ENCODE measurements around the gene THSD4.

THSD4 gene

GRCh38 chr15:71603379-71603778, 488.1 kb downstream of the THSD4 start:
- DNase-seq: no peak

GRCh38 chr15:71607383-71607782, 492.1 kb downstream of the THSD4 start:
- no peak for DNase-seq

DNA sequence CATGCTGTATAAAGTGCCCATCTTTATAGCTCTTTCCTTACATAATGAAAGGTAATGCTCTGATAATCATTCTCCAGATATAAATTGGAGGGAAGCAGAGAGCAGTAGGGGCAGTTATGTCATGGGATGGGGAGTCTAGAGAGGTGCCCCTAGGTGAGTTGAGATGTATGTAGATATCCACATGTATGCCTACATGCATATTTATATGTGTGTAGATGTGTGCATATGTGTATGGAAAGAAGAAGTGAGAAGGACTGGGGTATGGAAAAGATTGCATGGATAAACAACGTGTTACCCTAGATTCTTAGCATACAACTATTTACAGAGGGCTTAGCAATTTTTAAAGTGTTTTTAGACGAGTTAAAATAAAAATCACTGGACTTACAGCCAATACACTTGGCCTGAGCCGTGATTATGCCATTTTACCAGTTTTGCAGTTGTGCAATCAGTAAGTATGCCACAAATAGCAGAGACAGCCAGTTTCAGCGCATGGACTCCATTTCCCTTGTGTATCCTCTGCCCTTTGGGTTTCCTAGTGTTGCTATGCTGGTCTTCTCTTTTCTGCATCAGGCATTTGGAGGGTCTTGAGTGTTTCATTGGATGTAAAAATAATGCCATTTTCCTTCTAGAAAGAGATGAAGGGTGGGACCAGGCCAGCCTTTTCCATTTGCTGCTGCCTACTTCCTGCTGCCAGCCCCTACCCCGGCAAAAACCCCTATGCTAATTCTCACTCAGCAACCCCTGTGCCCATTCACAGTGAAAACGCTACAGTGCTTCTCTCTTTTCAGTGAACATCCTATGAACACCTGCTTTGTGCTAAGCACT, 495.7 kb downstream of the THSD4 start:
- no peak for DNase-seq

DNA sequence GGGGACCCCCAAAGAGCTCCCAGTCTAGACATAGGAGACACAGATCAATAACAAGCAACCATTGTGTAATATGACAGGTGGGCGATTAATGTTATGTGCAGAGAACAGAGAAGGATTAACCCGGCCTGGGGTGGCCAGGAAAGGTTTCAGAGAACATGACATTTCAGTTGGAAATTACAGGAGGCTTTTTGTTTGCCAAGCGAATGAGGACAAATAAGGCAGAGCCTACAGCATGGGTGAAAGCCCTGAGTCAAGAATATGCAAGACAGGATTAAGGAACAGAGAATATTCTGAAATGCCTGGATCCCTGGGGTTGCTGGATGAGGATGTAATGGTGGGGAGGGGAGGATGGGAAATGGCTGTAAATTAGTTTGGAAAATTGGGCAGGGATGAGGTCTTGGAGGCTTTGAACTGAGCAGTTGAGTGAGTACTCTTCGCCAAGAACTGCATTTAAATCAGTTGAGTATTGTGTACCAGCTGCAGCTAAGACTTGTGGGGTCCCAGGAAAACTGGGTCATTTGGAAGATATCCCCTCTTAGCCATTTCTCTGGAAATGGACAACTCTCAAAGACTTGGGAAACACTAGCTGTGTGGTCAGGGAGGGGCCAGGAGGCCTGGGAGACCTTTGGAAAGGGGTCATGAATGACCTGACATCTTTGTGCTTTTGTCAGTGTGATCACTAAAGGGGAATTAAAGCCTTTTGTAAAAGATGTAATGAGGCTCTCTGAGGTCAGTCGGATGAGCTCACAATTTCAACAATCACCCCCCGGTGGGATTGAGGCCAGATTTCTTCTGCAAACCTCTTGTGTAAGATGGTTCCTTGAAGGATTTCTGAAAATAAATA, 496.5 kb downstream of the THSD4 start:
- DNase-seq: no peak

DNA sequence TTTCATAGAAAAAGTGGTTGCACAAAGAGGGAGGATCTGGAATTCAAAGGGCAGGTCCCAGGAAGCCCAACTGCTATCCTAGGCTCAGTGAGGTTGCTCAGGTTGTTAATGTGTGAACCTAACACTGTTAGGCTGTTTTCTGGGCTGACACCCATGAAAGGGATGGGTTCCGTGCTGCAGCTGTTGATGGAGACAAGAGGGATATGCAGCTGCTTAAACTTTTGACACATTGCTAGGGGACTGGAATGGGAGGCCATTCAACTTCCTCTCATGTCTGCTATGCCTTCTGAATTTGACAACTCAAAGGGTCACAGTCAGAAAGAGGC, 497.1 kb downstream of the THSD4 start:
- DNase-seq: no peak

GRCh38 chr15:71612869-71613268, 497.6 kb downstream of the THSD4 start:
- no peak for DNase-seq

DNA sequence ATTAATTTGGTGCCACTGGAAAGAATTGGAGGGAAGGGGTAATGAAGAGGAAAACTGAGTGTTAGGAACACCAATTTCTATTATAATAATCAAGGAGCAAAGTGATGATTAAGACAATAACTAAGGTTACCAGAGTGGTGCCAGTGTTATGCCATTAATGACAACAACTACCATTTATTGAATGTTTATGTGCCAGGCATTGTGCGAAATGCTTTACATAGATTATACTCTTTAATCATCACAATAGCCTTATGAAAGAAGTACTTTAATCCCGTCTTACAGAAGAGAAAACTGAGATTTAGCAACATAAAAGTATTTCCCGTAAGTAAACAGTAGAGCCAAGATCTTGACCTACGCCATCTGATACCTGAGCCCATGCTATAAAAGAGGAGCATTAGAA, 507.8 kb downstream of the THSD4 start:
- DNase-seq: no peak

GRCh38 chr15:71626596-71627088, 511.4 kb downstream of the THSD4 start:
- no peak for DNase-seq

- DNase-seq: no peak
Measured at GRCh38 chr15:71627188-71627587, 511.9 kb downstream of the THSD4 start.

DNA sequence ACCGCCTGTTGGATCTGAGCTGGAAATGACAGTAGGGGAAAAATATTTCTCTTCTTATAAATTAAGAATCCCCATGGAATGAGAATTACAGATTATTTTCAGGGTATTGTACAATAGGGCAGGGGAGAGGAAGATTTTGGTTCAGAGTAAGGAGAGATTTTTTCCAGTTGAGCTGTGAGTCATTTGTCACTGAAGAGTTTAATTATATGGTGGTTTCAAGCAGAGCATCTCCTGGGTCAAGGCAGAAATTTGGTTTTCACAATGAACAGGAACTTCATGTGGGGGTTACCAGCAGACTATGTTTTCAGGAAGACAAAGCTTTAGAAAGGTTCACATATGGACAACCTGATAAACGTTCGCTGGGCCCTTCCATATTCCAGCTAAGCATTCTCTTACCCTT, 512.3 kb downstream of the THSD4 start:
- no peak for DNase-seq

- DNase-seq: no peak
Measured at GRCh38 chr15:71628988-71629770, 513.9 kb downstream of the THSD4 start.

DNA sequence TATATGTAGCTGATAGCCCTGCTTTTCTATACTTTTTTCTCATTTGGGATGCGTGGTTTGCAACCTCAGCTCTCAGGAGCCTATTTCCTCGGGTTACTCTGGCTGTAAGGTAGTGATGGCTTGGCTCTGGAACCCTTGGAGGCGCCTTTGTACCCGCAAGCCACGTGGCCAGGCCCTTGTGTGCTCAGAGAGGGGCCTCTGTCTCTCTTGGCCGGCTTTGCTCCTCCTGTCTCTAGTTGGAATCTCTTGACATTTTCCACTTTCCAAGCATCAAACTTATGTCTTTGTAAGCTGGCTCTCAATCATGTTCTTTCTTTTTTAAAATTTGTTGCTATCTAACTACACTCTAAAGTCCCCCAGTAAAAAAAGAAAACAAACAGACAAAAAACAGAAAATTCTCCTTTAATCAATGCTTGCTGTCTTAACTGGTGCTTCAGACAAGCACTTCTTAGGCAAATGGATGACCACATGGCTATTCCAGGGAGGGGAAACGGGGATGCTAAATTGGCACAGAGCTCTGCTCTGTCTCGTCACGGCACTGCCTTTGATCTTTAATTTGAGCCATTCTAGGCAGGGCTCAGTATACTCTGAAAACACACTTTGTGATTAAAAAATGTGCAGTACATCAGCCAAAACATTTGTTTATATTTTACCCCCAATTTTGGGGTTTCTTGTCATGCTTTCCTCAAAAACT, 514.7 kb downstream of the THSD4 start:
- DNase-seq: no peak

- DNase-seq: no peak
Measured at GRCh38 chr15:71630475-71630809, 515.2 kb downstream of the THSD4 start.

DNA sequence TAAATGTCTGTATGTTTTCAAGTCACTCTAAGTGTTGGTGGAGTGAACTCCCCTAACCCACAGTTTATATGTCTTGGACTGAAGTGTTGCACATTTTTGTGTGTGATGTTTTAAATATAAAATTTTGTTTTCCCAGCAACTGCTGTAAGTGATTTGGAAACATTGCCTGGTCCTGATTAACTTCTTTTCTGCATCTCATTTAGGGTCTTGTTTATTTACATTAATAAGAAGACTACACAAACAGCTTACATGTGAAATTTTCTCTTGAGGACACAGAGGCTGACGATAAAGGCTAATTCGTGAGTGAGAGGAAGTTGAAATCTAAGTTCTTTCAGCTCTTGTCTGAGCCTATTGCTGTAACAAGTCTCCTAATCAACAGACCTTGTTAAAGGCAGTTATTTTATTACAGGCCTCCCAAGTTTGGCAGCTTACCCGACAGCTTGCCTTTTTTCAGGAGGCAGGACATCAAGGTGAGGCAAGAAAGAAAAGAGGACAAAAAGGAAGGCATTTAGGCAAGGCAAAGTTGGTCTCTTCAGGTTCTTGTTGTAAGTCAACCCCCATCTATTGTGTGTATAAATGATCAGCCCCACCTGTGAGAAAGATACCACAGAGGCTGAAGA, 517.4 kb downstream of the THSD4 start:
- no peak for DNase-seq

- DNase-seq: no peak
Measured at GRCh38 chr15:71634820-71635560, 519.7 kb downstream of the THSD4 start.

DNA sequence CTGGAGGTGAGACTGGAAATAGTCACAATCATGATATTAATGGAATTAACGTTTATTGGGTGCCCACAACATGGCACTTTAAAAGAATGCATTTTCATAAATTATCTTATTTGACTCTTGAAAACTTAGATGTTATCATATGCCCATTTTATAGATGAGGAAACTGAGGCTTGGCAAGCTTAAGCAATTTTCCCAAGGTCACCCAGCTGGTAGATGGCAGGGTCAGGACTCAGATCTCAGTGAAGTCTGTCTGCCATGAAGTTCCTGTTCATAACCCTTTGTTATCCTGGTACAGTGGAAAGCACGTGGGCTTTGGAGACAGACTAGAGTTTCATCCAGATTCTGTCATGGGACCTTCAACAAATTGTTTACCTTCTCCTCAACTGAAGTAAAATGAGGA, 520.5 kb downstream of the THSD4 start:
- DNase-seq: no peak

- no peak for DNase-seq
Measured at GRCh38 chr15:71638876-71639275, 523.6 kb downstream of the THSD4 start.

GRCh38 chr15:71639471-71639870, 524.2 kb downstream of the THSD4 start:
- no peak for DNase-seq

DNA sequence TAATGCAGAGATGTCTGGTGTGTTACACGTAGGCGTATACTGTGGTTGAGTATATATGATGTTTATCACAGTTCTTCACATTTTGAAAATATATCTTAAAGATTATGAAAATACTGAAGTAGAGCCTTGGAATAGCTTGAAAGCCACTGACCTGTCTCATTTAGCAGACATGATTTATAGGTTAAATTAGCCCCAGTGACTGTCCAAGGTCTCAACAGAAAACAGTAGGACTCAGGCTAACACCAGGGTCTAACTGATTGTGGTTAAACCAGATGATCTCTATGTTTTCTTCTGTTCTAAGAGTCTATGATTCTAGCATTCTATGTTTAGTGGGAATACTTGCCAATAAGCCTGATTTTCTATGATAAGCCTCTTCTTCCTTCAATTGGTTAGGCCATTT, 528.6 kb downstream of the THSD4 start:
- DNase-seq: no peak

DNA sequence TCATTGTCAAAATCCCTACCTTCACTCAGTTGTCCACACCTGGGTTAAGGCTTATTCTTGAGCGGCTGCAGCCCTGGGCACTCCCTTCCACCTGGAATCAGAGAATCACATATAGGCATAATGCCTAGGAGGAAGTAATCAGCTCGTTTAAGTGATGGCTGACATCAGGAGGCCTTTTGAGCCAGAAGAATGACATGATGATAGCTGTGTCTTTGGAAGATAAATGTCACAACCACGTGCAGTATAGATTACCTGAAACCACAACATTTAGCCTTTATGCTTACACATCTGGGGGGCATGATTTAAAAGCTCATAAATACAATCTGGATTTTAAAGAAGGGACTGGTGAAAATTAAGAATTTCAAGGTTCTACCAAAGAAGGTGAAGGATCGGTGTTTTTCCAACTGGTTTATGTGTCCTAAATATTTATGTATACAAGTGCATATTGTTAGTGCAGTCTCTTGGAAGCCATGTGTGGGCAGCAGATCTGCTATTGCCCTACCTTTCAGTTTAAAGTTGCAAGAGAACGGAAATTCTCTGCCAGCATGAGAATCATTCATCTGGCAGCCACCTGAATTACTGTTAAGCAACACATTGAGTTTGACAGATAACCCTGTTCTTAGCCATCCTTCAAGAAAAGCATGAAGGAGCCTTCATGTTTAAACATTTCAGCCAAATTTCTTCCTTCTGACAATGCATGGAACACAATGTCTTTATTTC, 531.7 kb downstream of the THSD4 start:
- DNase-seq: no peak

DNA sequence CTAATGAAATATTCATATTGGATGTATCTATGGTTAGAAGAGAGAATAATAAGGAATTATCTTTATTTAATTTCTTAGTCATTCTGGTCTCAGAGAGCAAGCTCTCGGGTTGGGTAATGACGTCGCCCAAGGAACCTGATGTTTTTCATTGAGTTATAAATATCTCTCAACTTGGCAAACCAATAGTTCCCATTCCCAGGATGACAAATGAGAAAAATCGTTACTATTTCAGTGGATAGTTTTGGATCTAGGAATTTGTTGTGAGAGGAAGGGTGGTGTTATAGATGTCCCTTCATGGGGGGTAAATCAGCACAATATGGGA, 532.2 kb downstream of the THSD4 start:
- no peak for DNase-seq
